Neutrophil (primary cell): ENCODE measurements around the gene IFNLR1.

Experiments
- H3K27ac ChIP-seq: fragments of 200-600 bp; sonication (generic); 2 replicates; pipeline ENCODE4 v1.5.1; 2016; ENCODE audit warnings: mild to moderate bottlenecking, moderate library complexity
- H3K27me3 ChIP-seq: fragments of 200-600 bp; sonication (generic); 2 replicates; pipeline ENCODE4 v1.6.0; 2016; ENCODE audit warnings: mild to moderate bottlenecking
- H3K36me3 ChIP-seq: fragments of 200-600 bp; sonication (generic); 2 replicates; pipeline ENCODE4 v1.5.1; 2017
- H3K4me1 ChIP-seq, 2 experiments: fragments of 200-600 bp in 1 of 2; sonication (generic) in 1 of 2; 1 replicate in 1 of 2; 2 replicates in 1 of 2; pipeline versions ENCODE4 v1.5.1 to v1.6.1; 2013 to 2016; ENCODE audit warnings: low read depth in 1 of 2, low read length in 1 of 2, mild to moderate bottlenecking in 1 of 2, moderate library complexity in 1 of 2; ENCODE audit not compliant: control insufficient read depth in 1 of 2, insufficient read depth in 1 of 2
- H3K4me3 ChIP-seq, 2 experiments: fragments of 200-600 bp in 1 of 2; sonication (generic) in 1 of 2; 1 replicate in 1 of 2; 2 replicates in 1 of 2; pipeline ENCODE4 v1.5.1; 2013 to 2016; ENCODE audit warnings: low read depth in 1 of 2, low read length in 1 of 2, mild to moderate bottlenecking in 1 of 2, moderate library complexity in 1 of 2
- H3K9me3 ChIP-seq: fragments of 200-600 bp; sonication (generic); 2 replicates; pipeline ENCODE4 v1.5.1; 2016
- TF ChIP-seq, protein P1 (sequence below): fragments of 200-600 bp; sonication (generic); IDR thresholded peaks from 2 replicates; pipeline ENCODE4 v1.5.1; 2016; ENCODE audit warnings: antibody characterized with exemption

The IFNLR1 gene

DNA sequence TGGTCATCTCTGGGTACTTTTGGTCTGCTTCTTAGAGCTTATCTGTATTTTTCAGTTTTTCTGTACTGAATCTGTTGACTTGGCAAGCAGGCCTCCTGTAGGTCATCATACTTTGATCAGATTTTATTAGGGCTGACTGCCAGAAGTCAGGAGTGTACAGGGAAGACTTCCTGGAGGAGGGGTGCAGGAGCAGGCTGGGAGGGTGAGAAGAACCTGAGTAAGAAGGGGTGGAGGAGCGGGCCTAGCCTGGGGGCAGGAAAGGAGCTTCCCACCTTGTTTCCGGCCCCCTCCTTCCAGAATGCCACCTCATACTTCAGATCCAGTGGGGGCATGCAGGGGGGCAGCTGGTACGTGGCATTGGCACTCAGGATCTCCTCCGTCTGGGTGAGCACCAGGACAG, 25.8 kb downstream of the IFNLR1 start:
- no peak overlapping the region for H3K27ac ChIP-seq
- TF ChIP-seq, protein P1, sequence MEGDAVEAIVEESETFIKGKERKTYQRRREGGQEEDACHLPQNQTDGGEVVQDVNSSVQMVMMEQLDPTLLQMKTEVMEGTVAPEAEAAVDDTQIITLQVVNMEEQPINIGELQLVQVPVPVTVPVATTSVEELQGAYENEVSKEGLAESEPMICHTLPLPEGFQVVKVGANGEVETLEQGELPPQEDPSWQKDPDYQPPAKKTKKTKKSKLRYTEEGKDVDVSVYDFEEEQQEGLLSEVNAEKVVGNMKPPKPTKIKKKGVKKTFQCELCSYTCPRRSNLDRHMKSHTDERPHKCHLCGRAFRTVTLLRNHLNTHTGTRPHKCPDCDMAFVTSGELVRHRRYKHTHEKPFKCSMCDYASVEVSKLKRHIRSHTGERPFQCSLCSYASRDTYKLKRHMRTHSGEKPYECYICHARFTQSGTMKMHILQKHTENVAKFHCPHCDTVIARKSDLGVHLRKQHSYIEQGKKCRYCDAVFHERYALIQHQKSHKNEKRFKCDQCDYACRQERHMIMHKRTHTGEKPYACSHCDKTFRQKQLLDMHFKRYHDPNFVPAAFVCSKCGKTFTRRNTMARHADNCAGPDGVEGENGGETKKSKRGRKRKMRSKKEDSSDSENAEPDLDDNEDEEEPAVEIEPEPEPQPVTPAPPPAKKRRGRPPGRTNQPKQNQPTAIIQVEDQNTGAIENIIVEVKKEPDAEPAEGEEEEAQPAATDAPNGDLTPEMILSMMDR, result no peak

DNA sequence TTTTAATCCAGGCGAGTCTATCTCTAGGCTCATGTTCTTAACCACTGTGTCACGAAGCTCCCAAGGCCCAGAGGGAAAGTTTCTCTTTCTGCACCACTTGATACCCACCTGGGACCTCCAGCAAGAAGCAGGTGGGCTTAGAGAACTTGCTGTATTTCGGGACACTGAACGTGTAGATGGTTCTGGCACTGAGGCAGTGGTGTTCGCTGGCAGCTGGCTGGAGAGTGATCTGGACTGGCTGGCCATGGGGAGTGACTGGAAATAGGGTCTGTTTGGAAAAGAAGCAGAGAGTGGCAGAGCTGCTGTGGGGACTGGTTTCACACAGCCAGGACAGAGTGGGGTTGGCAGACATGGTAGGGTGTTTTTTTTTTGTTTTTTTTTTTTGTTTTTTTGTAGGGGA, 27.7 kb downstream of the IFNLR1 start:
- no peak overlapping the region for H3K27ac ChIP-seq
- H3K36me3 ChIP-seq, result no peaks in the 10 kb centered on the region
- H3K9me3 ChIP-seq, result no peaks in the 10 kb centered on the region
- H3K4me1 ChIP-seq, result no peaks in the 10 kb centered on the region
- TF ChIP-seq, protein P1, result no peak
- no peak overlapping the region for H3K4me3 ChIP-seq
- H3K27me3 ChIP-seq, result peaks cover 6% of the 10 kb centered on the region

More for the DNA sequence above, 25.8 kb downstream of the IFNLR1 start:
- Histone ChIP-seq H3K27me3 (peaks cover 13% of the 10 kb centered on the region), H3K4me3 (no peak overlapping the region), H3K9me3 (no peaks in the 10 kb centered on the region), H3K36me3 (no peaks in the 10 kb centered on the region), H3K4me1 (no peaks in the 10 kb centered on the region)

DNA sequence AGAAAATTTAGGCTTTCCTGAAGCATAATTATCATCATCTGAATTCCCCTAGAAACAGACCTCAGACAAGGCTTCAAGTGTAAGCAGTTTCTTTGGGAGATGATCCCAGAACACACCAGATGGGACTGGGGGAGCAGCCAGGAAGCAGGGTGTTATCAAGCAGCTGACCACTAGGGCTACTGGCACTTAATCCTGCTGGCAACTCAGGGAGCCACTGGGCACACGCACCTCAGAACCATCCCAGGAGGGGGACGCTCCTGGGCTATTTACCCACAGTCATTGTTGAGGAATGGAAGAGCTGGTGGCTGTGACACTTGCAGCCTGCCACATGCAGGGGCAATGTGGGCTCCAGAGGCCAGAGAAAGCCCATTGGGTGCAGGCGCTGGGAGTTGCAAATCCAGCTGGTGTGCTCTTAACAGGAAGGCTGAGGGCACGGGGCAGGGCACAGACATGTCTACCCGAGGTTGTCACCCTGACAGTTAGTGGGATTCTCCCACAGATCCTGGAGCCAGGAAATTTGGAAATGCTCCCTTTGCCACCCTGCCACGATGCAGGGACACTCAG, 29.1 kb downstream of the IFNLR1 start:
- Histone ChIP-seq H3K36me3 (no peaks in the 10 kb centered on the region), H3K27me3 (peaks cover 9% of the 10 kb centered on the region), H3K27ac (no peak overlapping the region), H3K4me1 (no peaks in the 10 kb centered on the region), H3K9me3 (no peaks in the 10 kb centered on the region), H3K4me3 (no peak overlapping the region)
- TF ChIP-seq, protein P1, result no peak

DNA sequence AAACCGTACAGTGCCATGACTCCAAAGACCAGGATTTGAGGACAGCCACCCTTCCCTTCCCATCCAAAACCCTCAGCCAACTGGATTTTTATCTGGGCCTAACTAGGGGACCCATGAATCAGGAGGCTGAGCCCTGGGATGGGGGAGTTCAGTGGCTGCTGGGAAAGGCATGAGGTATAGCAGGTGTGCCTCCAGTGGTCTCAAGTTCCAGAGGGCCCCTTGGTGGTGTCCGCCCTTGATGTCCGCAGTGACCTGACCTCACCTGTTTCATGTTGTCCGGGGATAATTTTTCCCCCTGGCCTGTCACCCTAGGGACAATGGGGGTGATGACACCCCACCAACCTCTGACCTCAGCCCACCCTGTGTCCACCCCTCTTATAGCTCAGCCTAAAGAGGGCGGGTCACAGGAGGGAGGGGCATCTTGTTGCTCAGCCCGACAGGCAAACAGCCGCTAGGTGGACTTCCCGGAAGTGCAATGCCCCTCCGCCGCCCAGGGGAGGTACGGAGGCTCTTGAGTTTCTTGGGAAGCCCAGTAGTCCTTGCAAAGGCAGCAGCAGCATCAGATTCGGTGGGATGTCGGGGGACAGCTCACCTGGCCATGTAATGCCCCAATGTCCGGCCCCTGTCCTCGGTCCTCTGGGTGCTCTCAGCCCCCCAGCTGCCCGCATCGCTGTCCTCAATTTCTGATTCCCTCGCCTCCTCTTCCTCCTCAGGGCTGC, 30.4 kb downstream of the IFNLR1 start:
- TF ChIP-seq, protein P1, result no peak
- Histone ChIP-seq H3K27me3 (peaks cover 16% of the 10 kb centered on the region), H3K4me3 (no peak overlapping the region), H3K27ac (no peak overlapping the region), H3K9me3 (no peaks in the 10 kb centered on the region), H3K4me1 (no peaks in the 10 kb centered on the region), H3K36me3 (no peaks in the 10 kb centered on the region)

DNA sequence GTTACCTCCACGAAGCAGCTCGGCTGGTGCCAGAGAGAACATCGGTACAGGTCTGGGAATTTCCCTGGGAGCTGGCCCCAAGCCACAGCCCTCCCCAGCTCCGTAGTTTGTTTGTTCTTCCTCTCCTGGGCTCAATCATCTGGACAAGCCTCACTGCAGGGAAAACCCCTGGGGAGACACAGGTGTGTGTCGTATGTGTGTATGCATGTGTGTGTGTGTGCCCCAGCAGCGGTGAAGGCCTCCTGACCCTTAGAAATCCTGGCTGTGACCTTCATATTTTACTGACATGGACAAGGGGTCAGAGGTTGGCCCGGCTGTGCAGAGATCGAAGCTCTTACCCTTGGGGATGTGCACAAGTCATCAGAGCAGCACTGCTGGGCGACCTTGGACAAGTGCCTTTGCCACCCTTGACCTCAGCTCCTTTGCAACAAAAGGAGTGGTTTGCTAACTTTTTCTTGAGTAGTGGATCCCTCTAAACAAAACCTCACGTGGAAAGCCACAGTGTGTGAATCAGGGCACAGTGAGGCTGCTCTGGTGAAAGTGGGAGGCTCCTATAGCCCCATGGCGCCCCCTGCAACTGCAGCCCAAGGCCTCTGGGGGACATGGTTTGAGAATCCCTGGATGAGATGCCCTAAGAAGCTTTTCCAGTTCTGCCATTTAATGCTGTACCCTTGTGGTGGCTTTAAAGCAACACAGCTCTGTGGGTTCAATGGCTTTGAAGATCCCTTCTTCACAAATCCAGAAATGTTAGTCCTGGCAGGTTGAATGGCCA, 31.9 kb downstream of the IFNLR1 start:
- Histone ChIP-seq H3K36me3 (no peaks in the 10 kb centered on the region), H3K27ac (no peak overlapping the region), H3K27me3 (peaks cover 31% of the 10 kb centered on the region), H3K4me3 (no peak overlapping the region), H3K4me1 (peaks cover 5 to 8% of the 10 kb centered on the region in 2 experiments), H3K9me3 (no peaks in the 10 kb centered on the region)
- TF ChIP-seq, protein P1, result no peak
